Gastrocnemius medialis (tissue), 4 donors: Measurements from ENCODE around the gene AP5B1. TPM values are rescaled to one million over a fixed set of nuclear protein-coding genes. Genes with fewer than 3 reads are reported as not detected.
"Not testable (repeated sequence)": the region's sequence is repeated elsewhere in the genome, so short reads cannot be mapped to it uniquely, and the experiment has no call there.

ENCODE experiments used
- ATAC-seq, 2 donors: fragments of 150-250 bp; one replicate each; pipeline ENCODE4 v1.9.1; 2016
- DNase-seq, 2 donors: peaks; one replicate each; pipeline ENCODE4 v3.0.0-alpha.2; 2019
- H3K27ac ChIP-seq, 4 donors: fragments of 200-600 bp; sonication (generic); 1 replicate in 1 of 4; 2 replicates in 3 of 4; pipeline ENCODE4 v1.5.1; 2016 to 2018; ENCODE audit warnings: mild to moderate bottlenecking in 2 of 4, moderate library complexity in 1 of 4
- H3K27me3 ChIP-seq, 3 donors: fragments of 200-600 bp; sonication (generic) in 2 of 3; 1 replicate in 1 of 3; 2 replicates in 2 of 3; pipeline versions ENCODE4 v1.5.1 to v1.6.0; 2016 to 2019; ENCODE audit warnings: mild to moderate bottlenecking in 1 of 3, moderate library complexity in 1 of 3
- H3K36me3 ChIP-seq, 2 donors: fragments of 200-600 bp; sonication (generic) in 1 of 2; one replicate each; pipeline ENCODE4 v1.5.1; 2017 to 2018
- H3K4me1 ChIP-seq, 2 donors: fragments of 200-600 bp; sonication (generic) in 1 of 2; one replicate each; pipeline ENCODE4 v1.5.1; 2016 to 2017; ENCODE audit warnings: mild to moderate bottlenecking in 2 of 2
- H3K4me3 ChIP-seq, 4 donors: fragments of 200-600 bp; sonication (generic) in 3 of 4; 1 replicate in 1 of 4; 2 replicates in 3 of 4; pipeline ENCODE4 v1.5.1; 2016 to 2019; ENCODE audit warnings: mild to moderate bottlenecking in 2 of 4
- H3K9me3 ChIP-seq, 3 donors: fragments of 200-600 bp; sonication (generic) in 2 of 3; 1 replicate in 1 of 3; 2 replicates in 2 of 3; pipeline ENCODE4 v1.5.1; 2016 to 2019
- CTCF ChIP-seq, 5 experiments: fragments of 450-650 bp in 3 of 5; fragments of 200-600 bp in 2 of 5; sonication (generic) in 2 of 5; IDR thresholded peaks in 4 of 5; conservative IDR thresholded peaks in 1 of 5; 1 replicate in 4 of 5; 2 replicates in 1 of 5; pipeline ENCODE4 v1.5.1; 2016 to 2019; ENCODE audit warnings: antibody characterized with exemption in 5 of 5, mild to moderate bottlenecking in 3 of 5, moderate library complexity in 3 of 5
- POLR2A ChIP-seq, 2 donors: fragments of 450-650 bp; IDR thresholded peaks; one replicate each; pipeline ENCODE4 v1.6.1; 2017; ENCODE audit warnings: antibody characterized with exemption in 2 of 2, mild to moderate bottlenecking in 2 of 2, moderate library complexity in 2 of 2
- in situ Hi-C, 4 donors: fragments of 200-750 bp; cut with MboI; loops; one replicate each; pipeline versions ENCODE4 v1.15.0 to v1.8.0; 2017; ENCODE audit warnings: low sequenced_read_pairs in 4 of 4
- intact Hi-C: fragments of 100-400 bp; cut with DNase I; formaldehyde crosslinking; loops from one replicate; pipeline ENCODE4 v1.15.1; 2023; ENCODE audit warnings: low total_unique reads
- total RNA-seq, 4 donors: library from RNA; depleted of rRNA; stranded (reverse); fragments of >200 nt; gene quantifications; one replicate each; pipeline versions ENCODE4 v1.1.0 to v1.2.3, GENCODE V29; 2016

AP5B1 gene
- total RNA-seq, 4 donors from 2014 or later, result 20.3 to 42.5 (median 29.7) TPM

DNA sequence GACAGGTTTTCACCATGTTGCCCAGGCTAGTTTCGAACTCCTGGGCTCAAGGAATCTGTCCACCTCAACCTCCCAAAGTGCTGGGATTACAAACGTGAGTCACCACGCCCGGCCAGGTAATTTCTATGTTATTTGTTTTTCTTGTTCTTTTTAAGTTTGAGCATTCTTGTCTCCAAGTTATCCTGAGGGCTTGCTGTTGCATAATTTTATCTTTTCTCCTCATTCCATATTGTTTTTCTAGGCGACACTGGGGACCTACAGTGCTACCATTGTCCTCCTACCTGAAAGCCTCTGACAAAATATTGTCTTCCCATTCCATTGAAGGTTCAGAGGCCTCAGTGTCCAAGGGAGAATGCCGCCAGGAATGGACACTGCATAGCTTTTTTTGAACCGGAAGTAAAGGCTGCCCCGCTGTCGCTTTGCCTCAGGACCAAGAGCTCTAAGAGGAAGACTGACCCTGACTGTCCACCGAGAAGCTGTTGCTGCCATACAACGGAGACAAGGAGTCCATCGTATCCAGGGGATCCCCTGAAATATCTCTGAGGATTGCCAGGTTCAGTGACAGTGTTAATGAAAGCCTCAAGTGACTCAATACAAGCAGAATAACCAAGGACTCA is 9.7 kb downstream of the AP5B1 start:
- no peak for TF ChIP-seq CTCF (IDR thresholded peaks at IDR 0.05 in 4 of 5, conservative IDR thresholded peaks at IDR 0.05 in 1 of 5)
- no peak for TF ChIP-seq POLR2A (IDR thresholded peaks at IDR 0.05)
- no peak for ATAC-seq
- no peaks in the 10 kb centered on the region for H3K9me3 ChIP-seq
- no peak overlapping the region for H3K4me3 ChIP-seq
- no peaks in the 10 kb centered on the region for H3K36me3 ChIP-seq
- H3K27me3 ChIP-seq, result no peaks in the 10 kb centered on the region
- DNase-seq, result no peak
- no peak overlapping the region for H3K27ac ChIP-seq
- intact Hi-C loops, result no loop called here
- peaks cover 0 to 4% of the 10 kb centered on the region in 2 donors for H3K4me1 ChIP-seq
- in situ Hi-C loops, result loop anchor here in 1 of 4 donors (5.0 kb wide), 1 partner anchor 46 kb away; no protein-coding TSS in a partner anchor

GRCh38 chr11:65767806-65768205 is 13.0 kb downstream of the AP5B1 start:
- DNase-seq, H3K27me3 ChIP-seq, H3K4me3 ChIP-seq, ATAC-seq, H3K9me3 ChIP-seq, H3K36me3 ChIP-seq, H3K4me1 ChIP-seq, in situ Hi-C loops, H3K27ac ChIP-seq, intact Hi-C loops: not testable (repeated sequence)

DNA sequence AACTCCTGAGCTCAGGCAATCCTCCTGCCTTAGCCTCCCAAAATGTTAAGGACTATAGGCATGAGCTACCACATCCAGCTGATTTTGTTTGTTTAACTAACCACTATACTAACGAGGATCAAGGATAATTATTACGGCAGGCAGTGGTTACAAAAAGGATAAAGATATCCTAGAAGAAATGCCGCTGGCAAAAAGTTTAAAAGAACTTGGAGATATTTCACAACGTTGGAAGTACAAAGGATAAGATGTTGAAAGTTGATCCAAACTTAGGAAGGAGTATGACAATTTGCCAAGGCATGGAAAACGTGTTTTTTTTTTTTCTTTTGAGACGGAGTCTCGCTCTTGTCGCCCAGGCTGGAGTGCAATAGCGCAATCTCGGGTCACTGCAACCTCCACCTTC is 13.4 kb downstream of the AP5B1 start:
- no peak overlapping the region for H3K27ac ChIP-seq
- intact Hi-C loops, result no loop called here
- in situ Hi-C loops, result no loop called here
- no peak for TF ChIP-seq POLR2A (IDR thresholded peaks at IDR 0.05)
- no peak for TF ChIP-seq CTCF (IDR thresholded peaks at IDR 0.05 in 4 of 5, conservative IDR thresholded peaks at IDR 0.05 in 1 of 5)
- no peaks in the 10 kb centered on the region for H3K36me3 ChIP-seq
- H3K9me3 ChIP-seq, result no peaks in the 10 kb centered on the region
- DNase-seq (no peak), ATAC-seq (no peak)
- H3K27me3 ChIP-seq, result no peaks in the 10 kb centered on the region
- H3K4me1 ChIP-seq, result peaks cover 0 to 4% of the 10 kb centered on the region in 2 donors
- no peak overlapping the region for H3K4me3 ChIP-seq

GRCh38 chr11:65766535-65766934 is 14.2 kb downstream of the AP5B1 start:
- ATAC-seq, result no peak
- intact Hi-C loops, result no loop called here

GRCh38 chr11:65764434-65764833 is 16.3 kb downstream of the AP5B1 start:
- DNase-seq, result no peak
- Histone ChIP-seq H3K4me3 (no peak overlapping the region), H3K27ac (no peak overlapping the region), H3K9me3 (no peaks in the 10 kb centered on the region), H3K4me1 (no peaks in the 10 kb centered on the region), H3K36me3 (no peaks in the 10 kb centered on the region), H3K27me3 (peaks cover 0 to 3% (median 0%) of the 10 kb centered on the region in 3 donors)
- no peak for ATAC-seq
- intact Hi-C loops, result no loop called here
- in situ Hi-C loops, result no loop called here
- TF ChIP-seq CTCF (IDR thresholded peaks at IDR 0.05 in 4 of 5, conservative IDR thresholded peaks at IDR 0.05 in 1 of 5), result no peak

More at GRCh38 chr11:65766535-65766934, 14.2 kb downstream of the AP5B1 start:
- Histone ChIP-seq H3K4me3 (no peak overlapping the region), H3K36me3 (no peaks in the 10 kb centered on the region), H3K4me1 (peaks cover 0 to 4% of the 10 kb centered on the region in 2 donors), H3K27ac (no peak overlapping the region), H3K9me3 (no peaks in the 10 kb centered on the region), H3K27me3 (no peaks in the 10 kb centered on the region)
- no peak for DNase-seq
- TF ChIP-seq POLR2A (IDR thresholded peaks at IDR 0.05), result no peak
- TF ChIP-seq CTCF (IDR thresholded peaks at IDR 0.05 in 4 of 5, conservative IDR thresholded peaks at IDR 0.05 in 1 of 5), result no peak
- in situ Hi-C loops, result no loop called here

- H3K4me1 ChIP-seq, H3K27me3 ChIP-seq, ATAC-seq, H3K36me3 ChIP-seq, H3K9me3 ChIP-seq, H3K4me3 ChIP-seq, H3K27ac ChIP-seq, in situ Hi-C loops, intact Hi-C loops, DNase-seq: not testable (repeated sequence)
These were observed 18.0 kb downstream of the AP5B1 start for GRCh38 chr11:65762816-65763215.

DNA sequence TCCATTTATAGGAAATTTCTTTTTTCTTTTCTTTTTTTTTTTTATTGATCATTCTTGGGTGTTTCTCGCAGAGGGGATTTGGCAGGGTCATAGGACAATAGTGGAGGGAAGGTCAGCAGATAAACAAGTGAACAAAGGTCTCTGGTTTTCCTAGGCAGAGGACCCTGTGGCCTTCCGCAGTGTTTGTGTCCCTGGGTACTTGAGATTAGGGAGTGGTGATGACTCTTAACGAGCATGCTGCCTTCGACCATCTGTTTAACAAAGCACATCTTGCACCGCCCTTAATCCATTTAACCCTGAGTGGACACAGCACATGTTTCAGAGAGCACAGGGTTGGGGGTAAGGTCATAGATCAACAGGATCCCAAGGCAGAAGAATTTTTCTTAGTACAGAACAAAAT is 18.6 kb downstream of the AP5B1 start:
- H3K9me3 ChIP-seq, in situ Hi-C loops, H3K27ac ChIP-seq, H3K4me1 ChIP-seq, ATAC-seq, intact Hi-C loops, H3K27me3 ChIP-seq, H3K4me3 ChIP-seq, DNase-seq, H3K36me3 ChIP-seq: not testable (repeated sequence)
